Endothelial cell of umbilical vein (primary cell): ENCODE results near the gene CES1. TPM values are rescaled to one million over a fixed set of nuclear protein-coding genes. Genes with fewer than 3 reads are reported as not detected.

ENCODE experiments used
- BruUV-seq: library from RNA; stranded (reverse); fragments of 400-500 nt; replicated peaks from 2 replicates; lab custom pipeline; 2021; lab: Mats Ljungman, UMichigan
- CTCF ChIA-PET: fragments of 300-600, 350-600 bp; sonication (Branson Sonifier 250); formaldehyde crosslinking; loops from one replicate; lab custom pipeline; 2021; ENCODE audit warnings: antibody characterized with exemption, inconsistent platforms; lab: Charles Lee
- POLR2A ChIA-PET: fragments of 300-600, 350-600 bp; sonication (Branson Sonifier 250); formaldehyde crosslinking; loops from one replicate; lab custom pipeline; 2021; ENCODE audit warnings: antibody characterized with exemption, inconsistent platforms; lab: Charles Lee
- DNase-seq: peaks from one replicate; pipeline ENCODE4 v3.0.0-alpha.2; 2011; ENCODE audit warnings: low read depth, low spot score
- FAIRE-seq: peaks from 2 replicates; lab custom pipeline; 2011; peaks lifted over from hg19 to GRCh38; lab: Jason Lieb, UNC
- H2AFZ ChIP-seq: 2 replicates; pipeline ENCODE4 v1.6.0; 2012; ENCODE audit warnings: low read depth, low read length, control low read depth, inconsistent platforms
- H3K27ac ChIP-seq: 2 replicates; pipeline ENCODE4 v1.5.1; 2011; ENCODE audit warnings: low read depth, mild to moderate bottlenecking, control low read depth, low read length, moderate library complexity; ENCODE audit not compliant: insufficient read depth
- H3K27me3 ChIP-seq, 2 experiments: 2 replicates each; pipeline versions ENCODE4 v1.6.0 to v1.6.1; 2011; ENCODE audit warnings: low read length in 2 of 2, mixed read lengths in 1 of 2; ENCODE audit not compliant: control insufficient read depth in 2 of 2, insufficient read depth in 2 of 2
- H3K36me3 ChIP-seq, 2 experiments: 2 replicates in 1 of 2; 3 replicates in 1 of 2; pipeline ENCODE4 v1.5.1; 2011; ENCODE audit warnings: low read length in 2 of 2, mild to moderate bottlenecking in 1 of 2, moderate library complexity in 1 of 2; ENCODE audit not compliant: control insufficient read depth in 2 of 2, insufficient read depth in 2 of 2; ENCODE audit errors: extremely low read depth in 1 of 2
- H3K4me1 ChIP-seq: 3 replicates; pipeline ENCODE4 v1.5.1; 2011; ENCODE audit warnings: mild to moderate bottlenecking, low read length; ENCODE audit not compliant: control insufficient read depth, insufficient read depth; ENCODE audit errors: extremely low read depth
- H3K4me2 ChIP-seq: 2 replicates; pipeline ENCODE4 v1.6.1; 2011; ENCODE audit warnings: low read length, control low read depth, mixed read lengths; ENCODE audit not compliant: insufficient read depth
- H3K4me3 ChIP-seq, 3 experiments: fragments of 200-600 bp in 1 of 3; sonication (generic), shearing (Covaris generic) in 1 of 3; replicated peaks in 1 of 3; 2 replicates each; pipeline ENCODE4 v1.5.1; 2011 to 2016; ENCODE audit warnings: control low read depth in 3 of 3, low read length in 3 of 3, mild to moderate bottlenecking in 2 of 3, inconsistent platforms in 1 of 3, low read depth in 1 of 3, moderate library complexity in 1 of 3; ENCODE audit not compliant: insufficient read depth in 1 of 3
- H3K79me2 ChIP-seq: 2 replicates; pipeline ENCODE4 v1.6.0; 2012; ENCODE audit warnings: low read length, inconsistent platforms; ENCODE audit not compliant: control insufficient read depth, insufficient read depth
- H3K9ac ChIP-seq: replicated peaks from 2 replicates; pipeline ENCODE3; 2011; ENCODE audit warnings: low read length, control low read depth; ENCODE audit not compliant: insufficient read depth; ENCODE audit errors: extremely low read depth
- H3K9me1 ChIP-seq: replicated peaks from 3 replicates; pipeline ENCODE4 v1.6.0; 2011; ENCODE audit warnings: mild to moderate bottlenecking, low read length; ENCODE audit not compliant: control insufficient read depth, insufficient read depth; ENCODE audit errors: extremely low read depth
- H3K9me3 ChIP-seq: replicated peaks from 2 replicates; pipeline ENCODE4 v1.5.1; 2012; ENCODE audit warnings: low read length, inconsistent platforms; ENCODE audit not compliant: control insufficient read depth, insufficient read depth
- H4K20me1 ChIP-seq: replicated peaks from 2 replicates; pipeline ENCODE3; 2011; ENCODE audit warnings: mild to moderate bottlenecking, low read length; ENCODE audit not compliant: control insufficient read depth, insufficient read depth; ENCODE audit errors: extremely low read depth
- CTCF ChIP-seq, 2 donors: IDR thresholded peaks; 1 replicate in 1 of 2; 2 replicates in 1 of 2; pipeline ENCODE4 v1.5.1; 2011; ENCODE audit warnings: low read length in 2 of 2, mild to moderate bottlenecking in 2 of 2, moderate library complexity in 2 of 2, control low read depth in 1 of 2, inconsistent platforms in 1 of 2, low read depth in 1 of 2; ENCODE audit not compliant: insufficient read depth in 1 of 2; ENCODE audit errors: extremely low read depth in 1 of 2
- EZH2 ChIP-seq: IDR thresholded peaks from 2 replicates; pipeline ENCODE4 v1.6.1; 2012; ENCODE audit warnings: borderline replicate concordance, low read depth, mild to moderate bottlenecking, moderate library complexity, low read length, inconsistent platforms; ENCODE audit not compliant: severe bottlenecking
- FOS ChIP-seq: IDR thresholded peaks from 2 replicates; pipeline ENCODE4 v1.6.1; 2011; ENCODE audit warnings: mild to moderate bottlenecking, low read length, moderate library complexity, borderline replicate concordance; ENCODE audit not compliant: insufficient read depth
- GATA2 ChIP-seq: IDR thresholded peaks from 2 replicates; pipeline ENCODE4 v1.7.0; 2011; ENCODE audit warnings: low read depth, mild to moderate bottlenecking, moderate library complexity, mixed read lengths, low read length; ENCODE audit not compliant: insufficient read length, insufficient read depth
- JUN ChIP-seq: IDR thresholded peaks from 2 replicates; pipeline ENCODE4 v1.6.1; 2011; ENCODE audit warnings: borderline replicate concordance, low read depth; ENCODE audit not compliant: insufficient read length, insufficient read depth
- MAX ChIP-seq: IDR thresholded peaks from 2 replicates; pipeline ENCODE4 v1.6.1; 2011; ENCODE audit not compliant: insufficient read depth, insufficient read length
- MYC ChIP-seq: IDR thresholded peaks from one replicate; pipeline ENCODE4 v1.6.1; 2011; ENCODE audit warnings: mild to moderate bottlenecking, low read depth, low read length
- POLR2A ChIP-seq: IDR thresholded peaks from 2 replicates; pipeline ENCODE4 v1.6.1; 2012; ENCODE audit warnings: low read depth, mild to moderate bottlenecking, control low read depth, low read length
- POLR2AphosphoS5 ChIP-seq: IDR thresholded peaks from 2 replicates; pipeline ENCODE4 v1.6.1; 2012; ENCODE audit warnings: low read depth, mild to moderate bottlenecking, control low read depth, low read length, moderate library complexity; ENCODE audit not compliant: insufficient read depth
- dilution Hi-C: fragments of 300-500 bp; cut with MboI; formaldehyde crosslinking; loops from one replicate; pipeline ENCODE4 v1.15.0; 2019; ENCODE audit warnings: low sequenced_read_pairs; ENCODE audit not compliant: extremely low pct_ligation_motif_present
- intact Hi-C: fragments of 100-400 bp; cut with micrococcal nuclease; formaldehyde crosslinking; loops from one replicate; pipeline ENCODE4 v1.10.0; 2022
- polyA plus RNA-seq, 4 experiments: library from polyadenylated mRNA; depleted of rRNA in 3 of 4; stranded (reverse) in 3 of 4; unstranded in 1 of 4; fragments of >200 nt; gene quantifications; 2 replicates each; pipeline versions ENCODE4 v1.2.1 to v1.2.3, GENCODE V29; 2011 to 2012; ENCODE audit warnings: missing spikeins in 1 of 4
- total RNA-seq: library from RNA; stranded (reverse); gene quantifications from 2 replicates; pipeline ENCODE4 v1.2.3, GENCODE V29; 2021

Gene CES1
- total and polyA plus RNA-seq, 2 donors (not counting 3 experiments of a cell fraction or from before 2014, with no cell fraction given), result not detected

GRCh38 chr16:55839115-55839514 is 6.2 kb upstream of the CES1 start:
- POLR2A ChIA-PET, result no interaction called here

More at GRCh38 chr16:55839115-55839514, 6.2 kb upstream of the CES1 start:
- H3K27ac ChIP-seq, result no peak overlapping the region
- no peak overlapping the region for H3K4me2 ChIP-seq
- CTCF ChIA-PET, result interaction anchor here (0.9 to 3.1 kb wide), 3 partner anchors 10 to 374 kb away, joined by 3 to 15 read pairs (median 6); no protein-coding TSS in a partner anchor
- no peak overlapping the region for H2AFZ ChIP-seq
- DNase-seq (no peak), FAIRE-seq (no peak)
- no peaks in the 10 kb centered on the region for H3K9me3 ChIP-seq
- H4K20me1 ChIP-seq, result no peaks in the 10 kb centered on the region
- intact Hi-C loops, result loop anchor here (1.0 kb wide), 1 partner anchor 120 kb away; no protein-coding TSS in a partner anchor
- dilution Hi-C loops, result loop anchor here (25.0 kb wide), 1 partner anchor 102 kb away; no protein-coding TSS in a partner anchor
- H3K9ac ChIP-seq, result no peak overlapping the region
- TF ChIP-seq JUN (no peak), GATA2 (no peak), EZH2 (no peak), MYC (no peak), MAX (no peak), POLR2AphosphoS5 (no peak), FOS (no peak), POLR2A (no peak), CTCF (IDR thresholded peaks at IDR 0.05; ENCODE audit: extremely low read depth in 1 of 2, insufficient read depth in 1 of 2, low read depth in 1 of 2, low read length in 2 of 2) (no peak)
- no TSS peak for BruUV-seq
- H3K9me1 ChIP-seq, result no peaks in the 10 kb centered on the region
- H3K36me3 ChIP-seq, result no peaks in the 10 kb centered on the region
- H3K27me3 ChIP-seq, result no peaks in the 10 kb centered on the region
- no peak overlapping the region for H3K4me3 ChIP-seq
- no peaks in the 10 kb centered on the region for H3K4me1 ChIP-seq
- no peaks in the 10 kb centered on the region for H3K79me2 ChIP-seq
